Measurements from ENCODE around the gene UNG.
"Not testable (repeated sequence)": the region's sequence is repeated elsewhere in the genome, so short reads cannot be mapped to it uniquely, and the experiment has no call there.

The UNG gene

GRCh38 chr12:109097435-109098182, at the start of gene UNG:
Gene UNG (plus strand): TSS chr12:109097597. CDS start chr12:109097680, 83 bp downstream.
- peak; percentile 96 for DNase-seq (ENCODE audit: low read depth, low spot score)

- DNase-seq (ENCODE audit: low read depth, low spot score) = not testable (repeated sequence)
Observed at GRCh38 chr12:109048706-109049105, 48.7 kb upstream of the UNG start.

- not testable (repeated sequence) for DNase-seq (ENCODE audit: low read depth, low spot score)
Observed at GRCh38 chr12:109049794-109050193, 47.6 kb upstream of the UNG start.

GRCh38 chr12:109052097-109052413, 45.3 kb upstream of the UNG start:
- no peak for DNase-seq (ENCODE audit: low read depth, low spot score)

- peak; percentile 61 for DNase-seq (ENCODE audit: low read depth, low spot score)
Observed at GRCh38 chr12:109052414-109053323, 44.7 kb upstream of the UNG start, which contains the start of gene USP30. Gene USP30 (plus strand): TSS chr12:109052576. CDS start chr12:109052679, 103 bp downstream.

GRCh38 chr12:109053382-109054123, 43.8 kb upstream of the UNG start:
- no peak for DNase-seq (ENCODE audit: low read depth, low spot score)

- DNase-seq (ENCODE audit: low read depth, low spot score) = not testable (repeated sequence)
Observed at GRCh38 chr12:109054124-109054513, 43.3 kb upstream of the UNG start.

- DNase-seq (ENCODE audit: low read depth, low spot score) = no peak
Observed at GRCh38 chr12:109054520-109054919, 42.9 kb upstream of the UNG start.

- no peak for DNase-seq (ENCODE audit: low read depth, low spot score)
Observed at GRCh38 chr12:109056891-109057290, 40.5 kb upstream of the UNG start.

GRCh38 chr12:109057376-109057775, 40.0 kb upstream of the UNG start:
- no peak for DNase-seq (ENCODE audit: low read depth, low spot score)

- DNase-seq (ENCODE audit: low read depth, low spot score) = no peak
Observed at GRCh38 chr12:109058773-109059172, 38.6 kb upstream of the UNG start.

- no peak for DNase-seq (ENCODE audit: low read depth, low spot score)
Observed at GRCh38 chr12:109064143-109064542, 33.3 kb upstream of the UNG start.

GRCh38 chr12:109065154-109065852, 32.1 kb upstream of the UNG start:
- DNase-seq (ENCODE audit: low read depth, low spot score) = no peak

GRCh38 chr12:109065853-109066193, 31.6 kb upstream of the UNG start:
- DNase-seq (ENCODE audit: low read depth, low spot score) = no peak

- DNase-seq (ENCODE audit: low read depth, low spot score) = no peak
Observed at GRCh38 chr12:109069307-109070271, 27.8 kb upstream of the UNG start.

- no peak for DNase-seq (ENCODE audit: low read depth, low spot score)
Observed at GRCh38 chr12:109074866-109075265, 22.5 kb upstream of the UNG start.

GRCh38 chr12:109082751-109083150, 14.6 kb upstream of the UNG start:
- no peak for DNase-seq (ENCODE audit: low read depth, low spot score)

- DNase-seq (ENCODE audit: low read depth, low spot score) = no peak
Observed at GRCh38 chr12:109084425-109084824, 13.0 kb upstream of the UNG start.

- DNase-seq (ENCODE audit: low read depth, low spot score) = no peak
Observed at GRCh38 chr12:109085590-109085989, 11.8 kb upstream of the UNG start.

- no peak for DNase-seq (ENCODE audit: low read depth, low spot score)
Observed at GRCh38 chr12:109087250-109087649, 10.1 kb upstream of the UNG start.

All from activated naive CD8-positive, alpha-beta T cell treated with anti-CD3 and anti-CD28 coated beads, Interleukin-2, amount 50 U/mL, for 16 hours (primary cell).